ENCODE data around the gene ERMAP. TPM values are rescaled to one million over a fixed set of nuclear protein-coding genes. Genes with fewer than 3 reads are reported as not detected.

The ERMAP gene
- total and polyA plus RNA-seq, 9 of the 15 experiments (the other 6 are each of a cell fraction or from before 2014, with no cell fraction given): 8.0 to 31.4 (median 22.5) TPM

DNA sequence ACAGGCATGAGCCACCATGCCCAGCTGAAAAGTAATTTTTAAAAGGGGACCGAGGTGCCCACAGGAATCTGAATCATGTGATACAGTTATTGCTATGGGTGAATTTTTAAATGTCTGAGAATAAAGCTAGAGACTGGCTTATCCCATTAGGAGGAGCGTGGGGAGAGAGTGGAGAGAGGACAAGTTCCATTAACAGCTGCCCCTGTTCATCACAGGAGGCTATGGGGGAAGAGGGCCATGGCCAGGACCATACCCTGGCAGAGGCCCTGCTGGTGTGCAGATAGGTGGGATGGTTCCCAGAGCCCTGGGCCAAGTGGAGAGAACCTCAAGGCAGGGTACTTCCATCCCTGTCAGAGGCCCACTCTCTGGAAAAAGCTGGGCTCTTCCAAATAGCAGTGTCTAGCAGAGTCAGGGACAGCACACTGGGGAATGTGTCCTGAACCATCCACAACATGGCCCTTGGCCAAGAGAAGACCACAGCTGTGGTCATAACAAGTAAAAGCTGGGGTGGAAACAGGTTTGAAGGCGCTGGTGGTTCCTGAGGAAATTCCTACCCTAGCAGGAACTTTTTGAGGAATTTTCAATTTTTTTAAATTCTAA lies 15.8 kb downstream of the ERMAP start:
- Histone ChIP-seq H3K27me3 (ENCODE audit: control insufficient read depth in 2 of 2, insufficient read depth in 2 of 2, low read length in 2 of 2) (no peaks in the 10 kb centered on the region), H3K9me1 (ENCODE audit: control insufficient read depth, insufficient read depth, low read length) (peaks cover 11% of the 10 kb centered on the region), H3K36me3 (ENCODE audit: control insufficient read depth, insufficient read depth, low read length) (peaks cover 79% of the 10 kb centered on the region), H4K20me1 (replicated peaks; ENCODE audit: control insufficient read depth, insufficient read depth, low read length) (peaks cover 6% of the 10 kb centered on the region), H3K79me2 (ENCODE audit: control insufficient read depth, insufficient read depth, low read length) (peaks cover 50% of the 10 kb centered on the region), H3K4me2 (ENCODE audit: insufficient read depth, low read length) (no peak overlapping the region), H3K4me3 (no peak overlapping the region), H3K27ac (ENCODE audit: extremely low read depth, low read depth, low read length) (no peak overlapping the region), H3K4me1 (replicated peaks in 1 of 2; ENCODE audit: control insufficient read depth in 2 of 2, insufficient read depth in 2 of 2, low read length in 2 of 2) (peaks cover 31 to 41% of the 10 kb centered on the region in 2 experiments; a peak in 4 of 5 replicates), H3K9ac (ENCODE audit: insufficient read depth in 1 of 2, low read depth in 2 of 2, low read length in 2 of 2) (peak overlapping the region in 1 of 2 experiments; percentile 54; a peak in 1 of 4 replicates), H2AFZ (ENCODE audit: low read depth, low read length) (no peak overlapping the region), H3K9me3 (replicated peaks; ENCODE audit: control insufficient read depth, insufficient read depth, low read depth, low read length) (no peaks in the 10 kb centered on the region)
- intact Hi-C loops (cut with micrococcal nuclease): no loop called here
- ATAC-seq: no peak
- WGBS (ENCODE audit: insufficient coverage, low coverage, missing lambda C conversion rate): 91% methylated on average over 3 of the region's 3 CpGs
- DNase-seq (ENCODE audit: extremely low read depth in 1 of 4, low spot score in 3 of 4): no peak
- BruUV-seq (replicated peaks): no TSS peak
- in situ Hi-C loops (cut with MboI): no loop called here
- ChIA-PET POLR2A (interaction anchor here (0.6 to 10.7 kb wide), 4 partner anchors 8 to 543 kb away, joined by 3 to 94 read pairs (median 4); partner anchors contain the start of gene ZNF691), CTCF (ENCODE audit: low intra/inter-chr PET ratio) (no interaction called here)
- TF ChIP-seq TOE1 (IDR thresholded peaks at IDR 0.05; ENCODE audit: borderline replicate concordance): no peak
- TF ChIP-seq TOE1 (CRISPR knock-in tag; IDR thresholded peaks at IDR 0.05; ENCODE audit: borderline replicate concordance, low read depth): no peak
- no peak for TF ChIP-seq BRCA1 (IDR thresholded peaks at IDR 0.05)
- TF ChIP-seq BRCA1 (CRISPR knock-in tag; IDR thresholded peaks at IDR 0.05): no peak
- no peak for TF ChIP-seq SMARCC2 (IDR thresholded peaks at IDR 0.05; ENCODE audit: low read depth)
- TF ChIP-seq ZNF232 (CRISPR knock-in tag; IDR thresholded peaks at IDR 0.05): no peak
- no peak for TF ChIP-seq TAF1 (IDR thresholded peaks at IDR 0.05; ENCODE audit: control insufficient read depth, extremely low read depth, insufficient read depth, low read length, severe bottlenecking)
- no peak for FAIRE-seq

Data from K562 (cell line).